Chondrocyte (in vitro differentiated cells): ENCODE data around the gene UBE2G2. TPM values are rescaled to one million over a fixed set of nuclear protein-coding genes. Genes with fewer than 3 reads are reported as not detected.

ENCODE experiments used
- DNase-seq: peaks from one replicate; pipeline ENCODE4 v3.0.0; 2021; ENCODE audit warnings: mixed read lengths, low spot score
- H3K27ac Mint-ChIP-seq: one replicate; pipeline ENCODE4 v1.8.0; 2021; ENCODE audit warnings: mild to moderate bottlenecking, moderate library complexity, mixed read lengths; ENCODE audit not compliant: unreplicated experiment
- H3K27me3 Mint-ChIP-seq: 2 replicates; pipeline ENCODE4 v1.8.0; 2021; ENCODE audit warnings: low read depth, mixed read lengths
- H3K36me3 Mint-ChIP-seq: 2 replicates; pipeline ENCODE4 v1.8.0; 2021; ENCODE audit warnings: low read depth, mixed read lengths
- H3K4me1 Mint-ChIP-seq: 2 replicates; pipeline ENCODE4 v1.8.0; 2021; ENCODE audit warnings: low read depth, mild to moderate bottlenecking, mixed read lengths
- H3K4me3 Mint-ChIP-seq: one replicate; pipeline ENCODE4 v1.8.0; 2021; ENCODE audit warnings: mild to moderate bottlenecking, moderate library complexity, mixed read lengths; ENCODE audit not compliant: unreplicated experiment
- H3K9me3 Mint-ChIP-seq: 2 replicates; pipeline ENCODE4 v1.8.0; 2021; ENCODE audit warnings: low read depth, mixed read lengths
- total RNA-seq: library from RNA; stranded (reverse); gene quantifications from 3 replicates; pipeline ENCODE4 v1.2.1, GENCODE V29; 2021
- TF ChIP-seq, protein P1 (sequence below): fragments of 200-600 bp; sonication (generic); IDR thresholded peaks from 2 replicates; pipeline ENCODE4 v1.5.0; 2021; ENCODE audit warnings: antibody characterized with exemption, mild to moderate bottlenecking, moderate library complexity

Gene UBE2G2
- total RNA-seq, 1 donor from 2014 or later = 48.5 TPM

DNA sequence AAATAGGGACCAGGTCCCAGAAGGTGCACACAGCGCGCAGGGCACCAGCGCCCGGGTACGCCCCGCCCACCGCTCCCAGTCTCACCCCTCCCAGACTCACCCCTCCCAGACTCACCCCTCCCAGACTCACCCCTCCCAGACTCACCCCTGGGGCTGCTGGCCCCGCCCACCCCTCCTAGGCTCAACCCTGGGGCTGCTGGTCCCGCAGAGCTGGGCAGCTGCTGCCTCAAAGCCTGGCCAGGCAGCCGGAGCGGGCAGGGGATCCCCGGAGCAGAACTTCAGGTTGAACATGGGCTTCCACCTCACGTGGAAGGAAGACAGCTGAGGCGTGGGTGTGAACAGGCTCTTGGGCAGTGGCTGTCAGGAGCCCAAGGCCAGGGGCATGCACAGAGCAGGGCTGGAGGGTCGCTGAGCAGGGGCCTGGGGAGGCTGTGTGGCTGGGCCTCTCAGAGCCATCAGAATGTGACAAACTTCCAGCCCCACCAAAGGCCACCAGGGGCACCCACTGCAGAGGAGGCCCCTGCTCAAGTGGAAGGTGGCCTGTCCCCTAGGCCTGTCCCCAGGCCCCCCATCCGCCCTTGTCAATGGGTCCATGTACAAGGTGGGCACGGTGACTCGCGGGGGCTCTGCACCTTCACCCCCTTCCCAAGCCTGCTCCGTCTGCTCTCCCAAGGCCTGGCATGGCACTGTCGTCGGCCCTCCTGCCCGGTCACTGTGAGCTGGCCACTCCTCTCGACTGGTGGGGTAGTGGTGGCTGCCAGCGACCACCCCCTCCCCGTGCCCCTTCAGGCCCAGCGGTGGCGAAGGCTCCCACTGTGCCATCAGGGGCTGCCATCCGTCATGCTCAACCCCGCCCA lies 36.6 kb upstream of the UBE2G2 start:
- Mint-ChIP-seq H3K4me3 (no peak overlapping the region), H3K9me3 (no peaks in the 10 kb centered on the region), H3K27me3 (peaks cover 11% of the 10 kb centered on the region), H3K4me1 (peaks cover 9% of the 10 kb centered on the region), H3K27ac (no peak overlapping the region), H3K36me3 (no peaks in the 10 kb centered on the region)
- DNase-seq = no peak
- TF ChIP-seq, protein P1, sequence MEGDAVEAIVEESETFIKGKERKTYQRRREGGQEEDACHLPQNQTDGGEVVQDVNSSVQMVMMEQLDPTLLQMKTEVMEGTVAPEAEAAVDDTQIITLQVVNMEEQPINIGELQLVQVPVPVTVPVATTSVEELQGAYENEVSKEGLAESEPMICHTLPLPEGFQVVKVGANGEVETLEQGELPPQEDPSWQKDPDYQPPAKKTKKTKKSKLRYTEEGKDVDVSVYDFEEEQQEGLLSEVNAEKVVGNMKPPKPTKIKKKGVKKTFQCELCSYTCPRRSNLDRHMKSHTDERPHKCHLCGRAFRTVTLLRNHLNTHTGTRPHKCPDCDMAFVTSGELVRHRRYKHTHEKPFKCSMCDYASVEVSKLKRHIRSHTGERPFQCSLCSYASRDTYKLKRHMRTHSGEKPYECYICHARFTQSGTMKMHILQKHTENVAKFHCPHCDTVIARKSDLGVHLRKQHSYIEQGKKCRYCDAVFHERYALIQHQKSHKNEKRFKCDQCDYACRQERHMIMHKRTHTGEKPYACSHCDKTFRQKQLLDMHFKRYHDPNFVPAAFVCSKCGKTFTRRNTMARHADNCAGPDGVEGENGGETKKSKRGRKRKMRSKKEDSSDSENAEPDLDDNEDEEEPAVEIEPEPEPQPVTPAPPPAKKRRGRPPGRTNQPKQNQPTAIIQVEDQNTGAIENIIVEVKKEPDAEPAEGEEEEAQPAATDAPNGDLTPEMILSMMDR = no peak

- Mint-ChIP-seq H3K27me3 (peaks cover 10% of the 10 kb centered on the region), H3K27ac (no peak overlapping the region), H3K9me3 (no peaks in the 10 kb centered on the region), H3K4me1 (peaks cover 9% of the 10 kb centered on the region), H3K4me3 (no peak overlapping the region), H3K36me3 (no peaks in the 10 kb centered on the region)
- TF ChIP-seq, protein P1 = no peak
- DNase-seq = no peak
Observed at GRCh38 chr21:44837537-44837936, 35.9 kb upstream of the UBE2G2 start.

GRCh38 chr21:44836666-44837471 lies 35.2 kb upstream of the UBE2G2 start:
- H3K27ac Mint-ChIP-seq = no peak overlapping the region
- TF ChIP-seq, protein P1 = no peak
- H3K4me1 Mint-ChIP-seq = peaks cover 9% of the 10 kb centered on the region
- no peaks in the 10 kb centered on the region for H3K9me3 Mint-ChIP-seq
- H3K4me3 Mint-ChIP-seq = no peak overlapping the region
- H3K27me3 Mint-ChIP-seq = peaks cover 5% of the 10 kb centered on the region
- peak; percentile 91 for DNase-seq
- no peaks in the 10 kb centered on the region for H3K36me3 Mint-ChIP-seq

- H3K27me3 Mint-ChIP-seq = peaks cover 4% of the 10 kb centered on the region
- no peak overlapping the region for H3K27ac Mint-ChIP-seq
- H3K36me3 Mint-ChIP-seq = no peaks in the 10 kb centered on the region
- TF ChIP-seq, protein P1 = no peak
- H3K4me3 Mint-ChIP-seq = no peak overlapping the region
- H3K9me3 Mint-ChIP-seq = no peaks in the 10 kb centered on the region
- DNase-seq = no peak
- peaks cover 9% of the 10 kb centered on the region for H3K4me1 Mint-ChIP-seq
Observed at GRCh38 chr21:44836349-44836665, 34.7 kb upstream of the UBE2G2 start.

GRCh38 chr21:44835647-44835973 lies 34.0 kb upstream of the UBE2G2 start:
- Mint-ChIP-seq H3K4me3 (no peak overlapping the region), H3K27me3 (peaks cover 4% of the 10 kb centered on the region), H3K4me1 (peaks cover 9% of the 10 kb centered on the region), H3K27ac (no peak overlapping the region), H3K36me3 (no peaks in the 10 kb centered on the region), H3K9me3 (no peaks in the 10 kb centered on the region)
- TF ChIP-seq, protein P1 = no peak
- no peak for DNase-seq
